ENCODE measurements around the gene CYP1B1. TPM values are rescaled to one million over a fixed set of nuclear protein-coding genes. Genes with fewer than 3 reads are reported as not detected.

Gene CYP1B1
- total RNA-seq, 1 experiment from 2014 or later, result 2.6 TPM

- ChIA-PET POLR2A (no interaction called here), RAD21 (ENCODE audit: low non-redundant PET in 1 of 2, low total read pairs in 2 of 2, uncharacterized antibody in 2 of 2, unreplicated experiment in 2 of 2) (interaction anchor here in 1 of 2 experiments (1.1 to 1.4 kb wide), 2 partner anchors 46 to 152 kb away, joined by 3 to 6 read pairs; no protein-coding TSS in a partner anchor), CTCF (no interaction called here)
- H3K27me3 ChIP-seq (ENCODE audit: insufficient read depth, low read length), result no peaks in the 10 kb centered on the region
- H3K79me2 ChIP-seq (ENCODE audit: insufficient read depth, low read length), result no peaks in the 10 kb centered on the region
- H3K4me1 ChIP-seq (ENCODE audit: control insufficient read depth in 1 of 2, insufficient read depth in 2 of 2, low read length in 2 of 2), result no peaks in the 10 kb centered on the region
- H4K20me1 ChIP-seq (ENCODE audit: insufficient read depth), result no peaks in the 10 kb centered on the region
- DNase-seq (ENCODE audit: low read depth, low spot score) (no peak), ATAC-seq (no peak)
- H3K27ac ChIP-seq (ENCODE audit: low read depth, low read length), result no peak overlapping the region
- no peaks in the 10 kb centered on the region for H3K36me3 ChIP-seq (ENCODE audit: control insufficient read depth in 1 of 2, insufficient read depth in 2 of 2, low read length in 2 of 2)
- no peaks in the 10 kb centered on the region for H3K9me3 ChIP-seq (ENCODE audit: control insufficient read depth in 1 of 2, insufficient read depth in 1 of 2, low read depth in 1 of 2, low read length in 2 of 2)
- H3K9ac ChIP-seq (ENCODE audit: low read length), result no peak overlapping the region
- H3K9me2 ChIP-seq (ENCODE audit: insufficient read depth), result no peaks in the 10 kb centered on the region
- BruUV-seq (replicated peaks), result no TSS peak
- intact Hi-C loops (cut with micrococcal nuclease), result no loop called here
- H3K4me3 ChIP-seq (replicated peaks in 1 of 2; ENCODE audit: low read depth in 1 of 2, low read length in 2 of 2), result no peak overlapping the region
- TF ChIP-seq CEBPB (IDR thresholded peaks at IDR 0.05; ENCODE audit: low read depth), result no peak
- TF ChIP-seq EZH2 (IDR thresholded peaks at IDR 0.05), result no peak
- TF ChIP-seq ZBTB33 (IDR thresholded peaks at IDR 0.05; ENCODE audit: extremely low read depth, insufficient replicate concordance, low read length), result no peak
- no peak overlapping the region for H3K4me2 ChIP-seq (ENCODE audit: low read length)
- no peak overlapping the region for H2AFZ ChIP-seq (ENCODE audit: low read depth, low read length, poor library complexity, severe bottlenecking)
Measured at GRCh38 chr2:38122344-38122743, 46.4 kb upstream of the CYP1B1 start.

GRCh38 chr2:38121481-38121880 is 45.5 kb upstream of the CYP1B1 start:
- Histone ChIP-seq H3K79me2 (ENCODE audit: insufficient read depth, low read length) (no peaks in the 10 kb centered on the region), H3K27ac (ENCODE audit: low read depth, low read length) (no peak overlapping the region), H3K9me3 (ENCODE audit: control insufficient read depth in 1 of 2, insufficient read depth in 1 of 2, low read depth in 1 of 2, low read length in 2 of 2) (no peaks in the 10 kb centered on the region), H3K36me3 (ENCODE audit: control insufficient read depth in 1 of 2, insufficient read depth in 2 of 2, low read length in 2 of 2) (no peaks in the 10 kb centered on the region), H4K20me1 (ENCODE audit: insufficient read depth) (no peaks in the 10 kb centered on the region), H3K9me2 (ENCODE audit: insufficient read depth) (no peaks in the 10 kb centered on the region), H2AFZ (ENCODE audit: low read depth, low read length, poor library complexity, severe bottlenecking) (no peak overlapping the region), H3K4me3 (replicated peaks in 1 of 2; ENCODE audit: low read depth in 1 of 2, low read length in 2 of 2) (no peak overlapping the region), H3K4me2 (ENCODE audit: low read length) (no peak overlapping the region), H3K9ac (ENCODE audit: low read length) (no peak overlapping the region), H3K4me1 (ENCODE audit: control insufficient read depth in 1 of 2, insufficient read depth in 2 of 2, low read length in 2 of 2) (no peaks in the 10 kb centered on the region), H3K27me3 (ENCODE audit: insufficient read depth, low read length) (no peaks in the 10 kb centered on the region)
- no peak for ATAC-seq
- intact Hi-C loops (cut with micrococcal nuclease), result no loop called here
- CTCF ChIA-PET, result no interaction called here
- BruUV-seq (replicated peaks), result no TSS peak
- RAD21 ChIA-PET (ENCODE audit: low non-redundant PET in 1 of 2, low total read pairs in 2 of 2, uncharacterized antibody in 2 of 2, unreplicated experiment in 2 of 2), result interaction anchor here in 1 of 2 experiments (1.1 to 1.4 kb wide), 2 partner anchors 45 to 153 kb away, joined by 3 to 6 read pairs; no protein-coding TSS in a partner anchor
- DNase-seq (ENCODE audit: low read depth, low spot score), result no peak
- POLR2A ChIA-PET, result no interaction called here
- TF ChIP-seq SP1 (IDR thresholded peaks at IDR 0.05; ENCODE audit: low read depth) (no peak), MAX (IDR thresholded peaks at IDR 0.05) (no peak), CTCF (IDR thresholded peaks at IDR 0.05 in 2 of 3, conservative IDR thresholded peaks at IDR 0.05 in 1 of 3; ENCODE audit: borderline replicate concordance in 1 of 3, insufficient read depth in 1 of 3, low read depth in 2 of 3, low read length in 2 of 3) (no peak), SIN3A (IDR thresholded peaks at IDR 0.05; ENCODE audit: low read depth) (no peak), EGR1 (IDR thresholded peaks at IDR 0.05; ENCODE audit: low read depth) (no peak), ZNF274 (IDR thresholded peaks at IDR 0.05; ENCODE audit: low read depth, low read length) (no peak), ZBTB33 (IDR thresholded peaks at IDR 0.05; ENCODE audit: extremely low read depth, insufficient replicate concordance, low read length) (no peak), ZFX (IDR thresholded peaks at IDR 0.05) (no peak)
